Measurements from ENCODE around the gene SGCB. TPM values are rescaled to one million over a fixed set of nuclear protein-coding genes. Genes with fewer than 3 reads are reported as not detected.

Gene SGCB
- total and polyA plus RNA-seq, 8 donors, result 3.2 to 13.8 (median 7.2) TPM

- no peak overlapping the region for H3K4me3 ChIP-seq
- ATAC-seq (no peak), FAIRE-seq (no peak), DNase-seq (no peak)
- no peak overlapping the region for H3K27ac ChIP-seq
- intact Hi-C loops (cut with DNase I), result loop anchor here in 2 of 3 donors (10.0 kb wide), 2 partner anchors 134 to 144 kb away; no protein-coding TSS in a partner anchor
- no peaks in the 10 kb centered on the region for H3K27me3 ChIP-seq
- TF ChIP-seq CTCF (IDR thresholded peaks at IDR 0.05), result no peak
- peaks cover 0 to 3% (median 0%) of the 10 kb centered on the region in 3 donors for H3K36me3 ChIP-seq
- 66 to 86% methylated on average over 1 of the region's 1 CpG for WGBS, 2 donors
- no peaks in the 10 kb centered on the region for H3K9me3 ChIP-seq
- H3K4me1 ChIP-seq, result no peaks in the 10 kb centered on the region
Observed at GRCh38 chr4:52028970-52029369, 9.1 kb downstream of the SGCB start.

- peaks cover 0 to 3% (median 0%) of the 10 kb centered on the region in 3 donors for H3K4me1 ChIP-seq
- intact Hi-C loops (cut with DNase I), result loop anchor here in 2 of 3 donors (10.0 kb wide), 2 partner anchors 125 to 135 kb away; no protein-coding TSS in a partner anchor
- FAIRE-seq, result peak; percentile 57
- no peak within 1 kb of the TSS for H3K27ac ChIP-seq
- peak in 1 of 6 donors; percentile 19 for DNase-seq
- H3K36me3 ChIP-seq, result peaks cover 0 to 9% (median 0%) of the 10 kb centered on the region in 3 donors
- H3K27me3 ChIP-seq, result no peaks in the 10 kb centered on the region
- no peaks in the 10 kb centered on the region for H3K9me3 ChIP-seq
- no peak within 1 kb of the TSS for H3K4me3 ChIP-seq
- no peak for TF ChIP-seq CTCF (IDR thresholded peaks at IDR 0.05)
- ATAC-seq, result peak in 2 of 4 donors; percentile 48 to 51
- 82 to 83% methylated on average over 6 of the region's 6 CpGs for WGBS, 2 donors
Observed at GRCh38 chr4:52019936-52020657, 18.0 kb downstream of the SGCB start, which contains the start of gene LRRC66. Gene LRRC66 (minus strand): TSS chr4:52020363. CDS start chr4:52017613, 2,750 bp downstream.

GRCh38 chr4:52017814-52018213 is 20.3 kb downstream of the SGCB start:
- DNase-seq, result no peak
- intact Hi-C loops (cut with DNase I), result no loop called here
- Histone ChIP-seq H3K4me3 (no peak overlapping the region), H3K9me3 (no peaks in the 10 kb centered on the region), H3K4me1 (peaks cover 0 to 3% (median 0%) of the 10 kb centered on the region in 3 donors), H3K36me3 (peaks cover 0 to under 1% (median 0%) of the 10 kb centered on the region in 3 donors), H3K27me3 (no peaks in the 10 kb centered on the region), H3K27ac (no peak overlapping the region)
- WGBS, 2 donors, result 5 to 14% methylated on average over 1 of the region's 1 CpG
- TF ChIP-seq CTCF (IDR thresholded peaks at IDR 0.05), result no peak
- peak in 3 of 4 donors; percentile 43 to 77 (median 52) for ATAC-seq
- no peak for FAIRE-seq

GRCh38 chr4:52016981-52017380 is 21.1 kb downstream of the SGCB start:
- H3K4me3 ChIP-seq, result no peak overlapping the region
- 67 to 75% methylated on average over 3 of the region's 3 CpGs for WGBS, 2 donors
- ATAC-seq (no peak), DNase-seq (no peak), FAIRE-seq (no peak)
- no peaks in the 10 kb centered on the region for H3K9me3 ChIP-seq
- TF ChIP-seq CTCF (IDR thresholded peaks at IDR 0.05), result no peak
- H3K27ac ChIP-seq, result no peak overlapping the region
- no peaks in the 10 kb centered on the region for H3K36me3 ChIP-seq
- intact Hi-C loops (cut with DNase I), result no loop called here
- H3K27me3 ChIP-seq, result no peaks in the 10 kb centered on the region
- H3K4me1 ChIP-seq, result peaks cover 0 to 3% (median 0%) of the 10 kb centered on the region in 3 donors

- no peak for TF ChIP-seq CTCF (IDR thresholded peaks at IDR 0.05)
- FAIRE-seq (no peak), DNase-seq (no peak), ATAC-seq (peak in 3 of 4 donors; percentile 34 to 60 (median 43))
- intact Hi-C loops (cut with DNase I), result no loop called here
- Histone ChIP-seq H3K4me1 (peaks cover 0 to 3% (median 0%) of the 10 kb centered on the region in 3 donors), H3K9me3 (no peaks in the 10 kb centered on the region), H3K4me3 (no peak overlapping the region), H3K27ac (no peak overlapping the region), H3K36me3 (no peaks in the 10 kb centered on the region), H3K27me3 (no peaks in the 10 kb centered on the region)
- WGBS, 2 donors, result 64 to 70% methylated on average over 7 of the region's 7 CpGs
Observed at GRCh38 chr4:52015366-52015765, 22.7 kb downstream of the SGCB start.

Measured in pancreas (tissue), 10 donors.